Muscle of arm (tissue), 12 donors: ENCODE data around the gene AGRN. TPM values are rescaled to one million over a fixed set of nuclear protein-coding genes. Genes with fewer than 3 reads are reported as not detected.
A peak's percentile ranks its signal among the peaks of the same experiment; 100 is the strongest.
"Not testable (repeated sequence)": the region's sequence is repeated elsewhere in the genome, so short reads cannot be mapped to it uniquely, and the experiment has no call there.

Source experiments
- DNase-seq: peaks from one replicate; pipeline ENCODE4 v3.0.0-alpha.2; 2013
- polyA plus RNA-seq, 12 donors: library from polyadenylated mRNA; unstranded; fragments of 120-200 nt; gene quantifications; one replicate each; pipeline ENCODE4 v1.2.1, GENCODE V29; 2013; ENCODE audit not compliant: insufficient read length in 12 of 12

The AGRN gene
- polyA plus RNA-seq, 12 donors: 26.2 to 84.3 (median 35.7) TPM; not detected in 1

DNA sequence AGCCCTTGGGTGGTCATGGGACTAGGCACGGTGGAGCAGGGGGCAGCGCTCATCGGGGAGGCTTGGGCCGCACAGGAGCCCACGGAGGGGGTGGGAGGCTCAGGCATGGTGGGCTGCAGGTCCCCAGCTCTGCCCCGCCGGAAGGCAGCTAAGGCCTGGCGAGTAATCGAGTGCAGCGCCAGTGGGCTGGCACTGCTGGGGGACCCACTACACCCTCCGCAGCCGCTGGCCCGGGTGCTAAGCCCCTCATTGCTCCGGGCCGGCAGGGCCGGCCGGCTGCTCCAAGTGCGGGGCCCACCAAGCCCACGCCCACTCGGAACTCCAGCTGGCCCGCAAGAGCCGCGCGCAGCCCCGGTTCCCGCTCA is 1.6 kb upstream of the AGRN start:
- DNase-seq: not testable (repeated sequence)

DNA sequence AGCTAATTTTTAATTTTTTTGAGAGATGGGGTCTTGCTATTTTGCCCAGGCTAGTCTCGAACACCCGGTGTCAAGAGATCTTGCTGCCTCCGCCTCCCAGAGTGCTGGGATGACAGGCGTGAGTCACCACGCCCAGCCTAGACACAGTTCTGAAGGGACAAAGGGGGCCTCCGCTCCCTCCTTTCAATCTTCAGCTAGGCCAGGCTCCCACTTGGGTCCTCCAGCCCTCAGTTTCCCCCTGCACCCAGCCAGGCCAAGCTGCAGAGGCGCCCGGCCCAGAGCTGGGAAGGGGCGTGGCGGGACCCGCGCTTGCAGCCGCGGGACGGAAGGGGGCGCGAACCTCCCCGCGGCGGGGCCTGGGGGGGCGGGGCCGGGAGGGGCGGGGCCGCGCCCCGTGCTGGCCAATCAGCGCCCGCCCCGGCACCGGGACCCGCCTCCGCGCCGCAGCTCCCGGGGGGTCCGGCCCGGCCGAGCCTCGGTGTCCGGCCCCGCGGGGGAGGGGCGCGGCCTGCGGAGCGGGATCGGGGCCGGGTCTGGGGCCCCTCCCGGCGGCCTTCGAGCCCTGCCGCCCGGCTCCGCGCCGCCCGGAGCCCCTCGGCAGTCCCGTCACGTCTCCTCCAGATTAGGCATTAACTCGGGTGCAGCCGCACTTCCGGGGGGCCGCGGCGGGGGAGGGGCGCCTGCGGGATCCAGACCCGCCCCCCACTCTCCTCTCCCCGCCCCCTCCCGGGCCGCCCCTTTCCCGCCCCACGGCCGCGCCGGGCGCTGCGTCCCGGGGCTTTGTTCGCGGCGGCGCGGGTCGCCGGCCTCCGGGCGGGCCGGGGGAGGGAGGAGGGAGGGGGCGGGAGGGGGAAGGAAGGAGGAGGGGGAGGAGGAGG is 559 bp upstream of the AGRN start:
- DNase-seq: peak; percentile 74

- DNase-seq: no peak
These were observed 592 bp downstream of the AGRN start for GRCh38 chr1:1020415-1021009.

DNA sequence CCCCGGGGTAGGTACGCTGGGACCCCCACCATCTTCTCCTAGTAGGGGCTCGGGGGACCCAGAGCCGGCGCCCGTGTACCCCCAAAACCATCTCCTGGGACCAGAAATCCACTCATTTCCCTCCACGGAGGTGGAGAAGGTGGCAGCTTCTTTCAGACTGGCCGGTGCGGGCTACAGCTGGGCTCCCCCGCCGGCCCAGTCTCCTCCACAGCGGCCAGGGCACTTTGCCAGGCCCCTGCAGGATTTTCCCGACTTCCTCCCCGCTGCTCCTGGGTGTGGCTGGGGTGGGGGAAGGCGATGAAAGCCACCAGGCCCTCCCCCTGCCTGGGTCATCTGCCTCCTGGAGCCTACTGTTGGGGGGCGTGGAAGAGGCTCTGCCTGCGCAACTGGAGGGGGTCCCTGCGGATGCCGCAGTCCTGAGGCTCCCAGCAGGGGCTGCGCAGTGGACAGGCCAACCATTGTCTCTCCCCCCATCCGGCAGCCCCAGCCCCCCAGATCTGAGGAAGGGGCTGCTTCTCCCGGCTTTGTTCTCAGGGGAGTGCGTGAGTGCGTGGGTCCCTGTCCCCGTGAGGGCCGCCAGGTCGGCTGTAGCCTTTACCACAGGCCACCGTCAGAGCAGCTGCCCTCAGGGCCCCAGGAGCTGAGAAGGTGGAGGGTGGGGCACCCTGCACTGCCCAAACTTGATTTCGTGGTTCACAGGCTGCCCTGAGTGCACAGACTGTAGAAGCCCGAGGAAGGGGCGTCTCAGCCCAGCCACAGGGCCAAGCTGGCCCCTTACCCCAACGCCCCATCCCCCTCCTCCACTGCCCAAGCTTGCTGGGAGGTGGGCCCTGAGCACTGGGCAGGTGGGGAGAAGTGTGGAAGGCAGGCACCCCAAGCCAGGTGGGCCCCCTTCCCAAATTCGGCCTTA is 1.3 kb downstream of the AGRN start:
- DNase-seq: no peak

GRCh38 chr1:1021920-1022259 is 2.0 kb downstream of the AGRN start:
- no peak for DNase-seq

DNA sequence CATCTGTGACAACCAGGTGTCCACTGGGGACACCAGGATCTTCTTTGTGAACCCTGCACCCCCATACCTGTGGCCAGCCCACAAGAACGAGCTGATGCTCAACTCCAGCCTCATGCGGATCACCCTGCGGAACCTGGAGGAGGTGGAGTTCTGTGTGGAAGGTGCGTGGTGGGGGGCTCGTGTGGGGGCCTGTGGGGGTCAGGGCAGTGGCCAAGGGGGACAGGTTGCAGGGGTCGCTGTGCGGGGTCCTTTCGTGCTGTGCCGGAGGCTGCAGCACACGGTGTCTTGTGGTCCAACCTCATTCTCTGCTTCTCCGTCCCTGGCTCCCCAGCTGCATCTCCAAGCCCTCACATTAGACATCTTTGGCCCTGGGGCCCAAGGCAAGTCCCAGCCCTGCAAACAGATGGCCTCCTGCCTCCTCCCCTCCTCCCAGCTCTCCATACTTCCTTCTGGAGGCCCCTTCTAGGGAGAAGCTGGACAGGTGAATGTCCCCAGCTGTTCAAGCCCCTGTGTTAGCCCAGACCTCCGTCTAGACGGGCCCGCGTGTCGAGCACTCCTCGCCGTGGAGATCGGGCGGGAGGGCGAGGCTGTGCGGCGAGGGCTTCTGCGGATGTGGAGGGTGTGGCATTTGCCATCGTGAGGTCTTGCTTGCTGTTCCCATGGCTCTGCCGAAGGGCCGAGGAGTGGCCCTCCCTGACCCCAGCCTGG is 2.5 kb downstream of the AGRN start:
- no peak for DNase-seq

GRCh38 chr1:1023700-1024099 is 3.8 kb downstream of the AGRN start:
- no peak for DNase-seq

DNA sequence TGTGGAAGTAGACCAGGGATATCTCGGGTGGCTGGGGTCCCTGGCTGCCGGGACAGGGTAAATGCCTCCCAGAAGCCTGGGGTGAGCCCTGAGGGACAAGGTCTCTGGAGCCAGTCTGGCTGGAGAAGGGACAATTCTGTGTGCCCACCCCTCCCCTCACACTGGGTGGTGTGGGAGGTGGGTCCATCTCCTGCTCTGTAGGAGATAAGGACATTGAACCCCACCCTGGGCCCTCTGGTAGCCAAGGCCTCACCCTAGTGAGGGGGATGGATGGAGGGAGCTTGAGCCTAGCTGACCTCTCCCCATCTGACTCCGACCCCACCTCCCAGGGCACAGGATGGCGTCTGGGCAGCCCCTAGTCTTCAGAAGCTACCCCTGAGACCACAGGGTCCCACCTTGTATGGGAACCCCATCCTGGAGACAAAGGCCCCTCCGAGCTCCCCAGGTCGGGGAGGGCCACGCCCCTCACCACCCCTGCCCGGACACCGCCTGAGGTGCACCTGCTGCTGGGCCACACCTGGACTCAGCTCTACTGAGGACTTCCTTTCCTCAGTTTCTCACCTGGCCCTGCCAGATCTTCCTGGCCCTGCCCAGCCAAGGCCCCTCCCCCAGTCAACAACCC is 4.3 kb downstream of the AGRN start:
- no peak for DNase-seq

DNA sequence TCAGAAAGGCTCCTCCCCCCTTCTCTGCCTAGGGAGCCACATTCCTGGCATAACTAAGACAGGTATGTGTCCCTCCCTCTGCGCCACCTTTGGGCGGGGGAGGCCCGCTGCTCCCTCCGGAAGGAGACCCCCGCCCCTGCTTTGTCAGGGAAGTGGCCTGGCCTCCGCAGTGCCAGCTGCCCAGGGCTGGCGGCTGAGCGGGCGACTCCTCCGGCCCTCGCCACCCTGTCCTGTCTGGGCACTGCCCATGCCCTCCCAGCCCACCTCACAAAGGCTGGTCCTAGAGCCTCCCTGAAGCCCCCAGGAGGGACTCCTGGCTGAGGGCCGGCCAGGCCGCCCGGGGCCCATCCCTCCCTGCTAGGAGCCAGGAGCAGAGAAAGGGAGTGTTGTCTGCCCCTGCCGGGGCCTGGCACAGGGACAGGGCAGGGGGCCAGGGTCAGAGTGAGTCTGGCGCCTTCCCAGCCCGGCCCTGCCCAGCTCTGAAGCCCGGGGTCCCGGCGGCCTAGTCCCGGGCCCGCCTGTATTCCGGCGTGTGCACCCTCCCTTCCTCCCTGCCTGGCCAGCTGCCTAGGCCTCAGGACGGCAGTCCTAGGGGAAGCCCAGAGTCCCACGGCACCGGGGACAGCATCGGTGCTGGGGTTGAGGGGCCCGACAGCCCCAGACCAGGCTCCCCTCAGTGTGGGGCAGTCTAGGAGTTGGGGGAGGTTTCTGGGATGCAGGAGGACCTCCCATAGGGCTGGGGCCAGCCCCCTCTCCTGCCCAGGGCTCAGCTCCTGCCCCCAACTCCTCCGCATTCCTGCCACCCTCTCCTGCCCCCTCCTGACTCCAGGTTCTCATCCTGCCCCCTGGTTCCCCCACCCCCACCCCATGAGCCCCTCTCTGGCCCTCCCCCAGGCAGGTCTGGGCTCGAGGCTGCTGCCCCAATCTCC is 5.1 kb downstream of the AGRN start:
- no peak for DNase-seq

DNA sequence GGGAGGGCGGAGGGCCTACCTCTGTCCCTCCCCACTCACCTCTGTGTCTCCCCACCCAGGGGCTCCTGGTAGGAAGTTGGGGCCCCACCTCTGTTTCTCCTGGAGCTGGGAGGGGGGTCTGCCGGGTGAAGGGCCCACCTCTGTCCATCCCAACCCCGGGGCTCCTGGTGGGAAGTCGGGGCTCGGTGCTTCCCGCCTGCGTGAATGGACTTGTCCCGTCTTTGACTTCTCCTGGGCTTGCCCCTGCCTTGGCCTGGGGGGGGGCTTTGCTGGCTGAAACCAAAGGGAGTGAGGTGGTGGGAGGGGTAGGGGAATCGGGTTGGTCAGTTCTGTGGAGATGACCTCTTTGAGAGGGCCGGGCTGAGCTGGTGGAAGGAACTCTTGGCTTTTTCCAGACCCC is 5.8 kb downstream of the AGRN start:
- no peak for DNase-seq

GRCh38 chr1:1026599-1027413 is 6.9 kb downstream of the AGRN start:
- no peak for DNase-seq

- no peak for DNase-seq
These were observed 7.9 kb downstream of the AGRN start for GRCh38 chr1:1027791-1028190.

DNA sequence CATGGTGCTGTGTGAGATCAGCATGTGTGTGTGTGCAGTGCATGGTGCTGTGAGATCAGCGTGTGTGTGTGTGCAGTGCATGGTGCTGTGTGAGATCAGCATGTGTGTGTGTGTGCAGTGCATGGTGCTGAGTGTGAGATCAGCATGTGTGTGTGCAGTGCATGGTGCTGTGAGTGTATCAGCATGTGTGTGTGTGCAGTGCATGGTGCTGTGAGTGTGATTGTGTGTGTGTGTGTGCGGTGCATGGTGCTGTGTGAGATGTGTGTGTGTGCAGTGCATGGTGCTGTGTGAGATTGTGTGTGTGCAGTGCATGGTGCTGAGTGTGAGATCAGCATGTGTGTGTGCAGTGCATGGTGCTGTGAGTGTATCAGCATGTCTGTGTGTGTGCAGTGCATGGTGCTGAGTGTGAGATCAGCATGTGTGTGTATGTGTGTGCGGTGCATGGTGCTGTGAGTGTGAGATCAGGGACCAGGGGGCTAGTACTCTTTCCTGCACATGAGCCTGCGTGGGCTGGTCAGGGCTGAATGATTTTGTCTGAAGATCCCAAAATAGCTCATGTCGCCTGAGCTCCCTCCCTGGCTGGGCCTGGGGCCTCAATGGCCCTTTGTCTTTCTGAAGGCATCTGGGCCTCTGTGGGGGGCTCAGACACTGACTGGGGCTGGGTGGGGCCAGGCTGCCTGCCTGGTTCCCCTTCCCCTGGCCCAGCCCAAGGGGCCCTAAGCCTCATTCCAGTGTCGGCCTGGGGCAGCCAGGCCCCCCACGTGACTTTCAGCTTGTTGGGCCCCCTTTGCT is 11.1 kb downstream of the AGRN start:
- DNase-seq: not testable (repeated sequence)

- no peak for DNase-seq
These were observed 11.8 kb downstream of the AGRN start for GRCh38 chr1:1031659-1032235.

DNA sequence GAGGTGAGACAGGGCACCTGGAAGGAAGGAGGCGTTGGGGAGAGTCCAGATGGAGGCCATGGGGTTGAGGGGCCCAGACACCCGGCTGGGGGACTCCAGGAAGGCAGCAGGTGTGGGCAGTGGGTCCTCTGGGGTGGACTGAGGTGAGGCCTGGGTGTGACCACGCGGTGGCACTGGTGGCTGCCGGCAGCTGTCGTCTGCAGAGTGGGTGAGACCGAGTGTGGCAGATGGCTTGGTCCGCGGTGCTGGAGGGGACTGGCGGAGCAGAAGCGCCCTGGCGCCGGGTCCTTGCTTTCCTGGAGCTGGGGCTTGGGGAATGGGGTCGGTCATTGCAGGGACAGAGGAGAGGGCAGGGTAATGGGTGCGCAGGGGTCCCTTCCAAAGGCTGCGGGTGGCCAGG is 12.5 kb downstream of the AGRN start:
- no peak for DNase-seq

DNA sequence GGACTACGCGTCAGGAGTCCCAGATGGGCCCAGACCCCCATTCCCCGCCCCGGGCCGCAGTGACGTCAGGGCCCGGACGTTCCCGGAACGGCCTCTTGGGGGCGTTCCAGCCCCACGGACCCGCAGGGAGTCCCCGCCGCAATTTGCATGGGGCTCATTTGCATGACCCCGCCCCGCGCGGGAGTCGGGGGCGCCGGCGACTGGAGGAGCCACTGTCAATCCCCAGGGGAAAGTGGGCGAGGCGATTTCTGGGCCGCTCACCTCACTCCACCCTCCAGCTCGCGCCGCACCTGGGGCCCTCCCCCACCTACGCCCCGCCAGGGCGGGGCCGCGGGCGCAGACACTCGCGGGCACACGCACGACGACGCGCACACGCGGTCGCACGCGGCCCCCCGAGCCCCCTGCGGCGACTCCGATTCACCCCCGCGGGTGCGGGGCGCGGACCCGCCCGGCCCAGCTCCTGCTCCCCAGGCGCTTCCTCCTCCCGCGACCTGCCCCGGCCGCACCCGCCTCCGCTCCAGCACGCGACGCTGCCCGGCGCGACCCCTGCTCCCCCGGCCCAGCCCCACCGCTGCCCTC is 13.2 kb downstream of the AGRN start:
- DNase-seq: peak; percentile 63

- DNase-seq: no peak
These were observed 14.0 kb downstream of the AGRN start for GRCh38 chr1:1033731-1034438.
